Measurements from ENCODE around the gene CRB1.

DNA sequence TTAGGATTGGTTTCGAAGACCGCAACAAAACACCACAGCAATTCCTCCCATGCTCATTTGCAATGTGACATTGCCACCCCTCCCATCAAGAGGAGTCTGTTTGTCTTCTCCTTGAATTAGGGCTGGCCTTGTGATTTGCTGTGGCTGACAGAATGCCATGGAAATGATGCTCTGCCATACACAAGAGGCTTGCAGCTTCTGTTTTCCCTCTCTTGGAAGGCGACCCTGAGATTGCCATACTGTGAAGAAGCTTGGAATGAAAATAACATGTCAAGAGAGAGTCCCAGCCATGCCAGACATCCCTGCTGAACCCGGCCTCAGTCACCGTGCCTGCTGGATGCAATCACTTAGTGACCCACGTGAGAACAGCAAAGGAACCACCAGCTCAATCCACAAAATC is 212.4 kb downstream of the CRB1 start:
- TF ChIP-seq CTCF (conservative IDR thresholded peaks at IDR 0.05 in 1 of 2, IDR thresholded peaks at IDR 0.05 in 1 of 2; ENCODE audit: extremely low read depth in 1 of 2, insufficient read depth in 1 of 2, low read depth in 1 of 2, low read length in 2 of 2) (no peak), EZH2 (IDR thresholded peaks at IDR 0.05; ENCODE audit: borderline replicate concordance, low read length) (no peak)
